GM19023 (cell line): ENCODE results near the gene PRRG1.
"Not testable (repeated sequence)": the region's sequence is repeated elsewhere in the genome, so short reads cannot be mapped to it uniquely, and the experiment has no call there.

Source experiments
- ATAC-seq: cut with Tn5 transposase; IDR thresholded peaks from one replicate; pipeline ENCODE4 v1.9.1; 2021; ENCODE audit warnings: mild to moderate bottlenecking, moderate library complexity; ENCODE audit not compliant: unreplicated experiment

PRRG1 gene

GRCh38 chrX:37468124-37468739 is 119.1 kb downstream of the PRRG1 start:
- no peak for ATAC-seq

GRCh38 chrX:37470711-37471110 is 121.5 kb downstream of the PRRG1 start:
- ATAC-seq, result no peak

GRCh38 chrX:37472836-37473235 is 123.7 kb downstream of the PRRG1 start:
- ATAC-seq, result no peak

- ATAC-seq, result no peak
These were observed 125.3 kb downstream of the PRRG1 start for GRCh38 chrX:37474478-37474877.

GRCh38 chrX:37476571-37477170 is 127.5 kb downstream of the PRRG1 start:
- no peak for ATAC-seq

GRCh38 chrX:37484335-37484734 is 135.2 kb downstream of the PRRG1 start:
- not testable (repeated sequence) for ATAC-seq

- ATAC-seq, result no peak
These were observed 136.3 kb downstream of the PRRG1 start for GRCh38 chrX:37485429-37485828.

GRCh38 chrX:37487271-37487670 is 138.1 kb downstream of the PRRG1 start:
- no peak for ATAC-seq

- ATAC-seq, result no peak
These were observed 139.2 kb downstream of the PRRG1 start for GRCh38 chrX:37488323-37488722.

- ATAC-seq, result no peak
These were observed 142.5 kb downstream of the PRRG1 start for GRCh38 chrX:37491686-37492085.

GRCh38 chrX:37495760-37496159 is 146.6 kb downstream of the PRRG1 start:
- not testable (repeated sequence) for ATAC-seq

- ATAC-seq, result not testable (repeated sequence)
These were observed 148.0 kb downstream of the PRRG1 start for GRCh38 chrX:37497126-37497525.

- not testable (repeated sequence) for ATAC-seq
These were observed 149.2 kb downstream of the PRRG1 start for GRCh38 chrX:37498323-37498722.

- not testable (repeated sequence) for ATAC-seq
These were observed 150.5 kb downstream of the PRRG1 start for GRCh38 chrX:37499649-37500048.

GRCh38 chrX:37504991-37505390 is 155.8 kb downstream of the PRRG1 start:
- ATAC-seq, result no peak
